OCI-LY7 (cell line): ENCODE results near the gene DAB2IP.

Experiments
- EZH2phosphoT487 ChIP-seq: fragments of 200-600 bp; sonication (generic); IDR thresholded peaks from 2 replicates; pipeline ENCODE4 v1.6.1; 2018; ENCODE audit warnings: low read depth, borderline replicate concordance, mild to moderate bottlenecking, mixed run types, antibody characterized with exemption, low read length, moderate library complexity, mixed read lengths
- TF ChIP-seq, protein P1 (sequence below): fragments of 200-600 bp; sonication (generic); conservative IDR thresholded peaks from 2 replicates; pipeline ENCODE4 v1.5.1; 2014; ENCODE audit warnings: mild to moderate bottlenecking, antibody characterized with exemption, low read length, moderate library complexity, mixed read lengths

DNA sequence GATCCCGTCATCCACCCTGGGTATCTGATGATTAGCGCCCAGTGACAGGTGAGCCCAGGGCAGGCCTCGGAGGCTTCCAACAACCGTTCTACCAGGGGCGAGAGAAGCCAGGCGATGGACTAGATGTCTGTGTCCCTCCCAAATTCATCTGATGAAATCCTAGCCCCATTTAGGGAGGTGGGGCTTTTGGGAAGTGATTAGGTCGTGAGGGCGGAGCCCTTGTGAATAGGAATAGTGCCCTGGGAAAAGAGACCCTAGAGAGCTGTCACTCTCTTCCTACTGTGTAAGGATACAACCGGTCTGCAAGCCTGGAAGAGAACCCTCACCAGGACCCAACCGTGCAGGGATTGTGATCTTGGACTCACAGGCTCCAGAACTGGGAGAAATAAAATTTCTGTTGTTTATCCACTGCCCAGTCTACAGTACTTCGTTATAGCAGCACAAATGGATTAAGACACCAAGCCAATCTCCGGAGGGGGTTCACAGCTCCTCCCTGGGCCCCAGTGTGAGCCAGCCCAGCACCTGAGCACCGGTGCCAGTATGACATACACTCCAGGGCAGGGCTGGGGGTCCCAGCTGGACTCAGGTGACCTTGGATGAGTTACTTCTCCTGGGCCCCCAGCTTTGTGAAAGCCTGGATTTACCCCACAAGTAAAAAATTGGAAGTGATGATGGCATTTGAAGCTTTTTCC lies 162.2 kb downstream of the DAB2IP start:
- TF ChIP-seq, protein P1, sequence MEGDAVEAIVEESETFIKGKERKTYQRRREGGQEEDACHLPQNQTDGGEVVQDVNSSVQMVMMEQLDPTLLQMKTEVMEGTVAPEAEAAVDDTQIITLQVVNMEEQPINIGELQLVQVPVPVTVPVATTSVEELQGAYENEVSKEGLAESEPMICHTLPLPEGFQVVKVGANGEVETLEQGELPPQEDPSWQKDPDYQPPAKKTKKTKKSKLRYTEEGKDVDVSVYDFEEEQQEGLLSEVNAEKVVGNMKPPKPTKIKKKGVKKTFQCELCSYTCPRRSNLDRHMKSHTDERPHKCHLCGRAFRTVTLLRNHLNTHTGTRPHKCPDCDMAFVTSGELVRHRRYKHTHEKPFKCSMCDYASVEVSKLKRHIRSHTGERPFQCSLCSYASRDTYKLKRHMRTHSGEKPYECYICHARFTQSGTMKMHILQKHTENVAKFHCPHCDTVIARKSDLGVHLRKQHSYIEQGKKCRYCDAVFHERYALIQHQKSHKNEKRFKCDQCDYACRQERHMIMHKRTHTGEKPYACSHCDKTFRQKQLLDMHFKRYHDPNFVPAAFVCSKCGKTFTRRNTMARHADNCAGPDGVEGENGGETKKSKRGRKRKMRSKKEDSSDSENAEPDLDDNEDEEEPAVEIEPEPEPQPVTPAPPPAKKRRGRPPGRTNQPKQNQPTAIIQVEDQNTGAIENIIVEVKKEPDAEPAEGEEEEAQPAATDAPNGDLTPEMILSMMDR, result no peak
- no peak for TF ChIP-seq EZH2phosphoT487
